Activated CD4-positive, alpha-beta T cell treated with anti-CD3 and anti-CD28 coated beads, Interleukin-2, amount 10 ng/mL, durations not matched to agents 24 days and 14 days (primary cell): ENCODE data around the gene GTPBP10. TPM values are rescaled to one million over a fixed set of nuclear protein-coding genes. Genes with fewer than 3 reads are reported as not detected.

Experiments
- DNase-seq: peaks from one replicate; pipeline ENCODE4 v3.0.0; 2022
- H3K27ac Mint-ChIP-seq: one replicate; pipeline ENCODE4 v1.8.0; 2022; ENCODE audit warnings: mild to moderate bottlenecking, mixed read lengths
- H3K27me3 Mint-ChIP-seq: one replicate; pipeline ENCODE4 v1.8.0; 2022; ENCODE audit warnings: mixed read lengths
- H3K36me3 Mint-ChIP-seq: one replicate; pipeline ENCODE4 v1.8.0; 2022; ENCODE audit warnings: low read depth, mild to moderate bottlenecking, mixed read lengths
- H3K4me1 Mint-ChIP-seq: one replicate; pipeline ENCODE4 v1.8.0; 2021; ENCODE audit warnings: mixed read lengths
- H3K4me3 Mint-ChIP-seq: one replicate; pipeline ENCODE4 v1.8.0; 2022; ENCODE audit warnings: mild to moderate bottlenecking, moderate library complexity, mixed read lengths
- H3K9me3 Mint-ChIP-seq: one replicate; pipeline ENCODE4 v1.8.0; 2021; ENCODE audit warnings: mixed read lengths
- intact Hi-C: fragments of 100-400 bp; cut with micrococcal nuclease; formaldehyde crosslinking; loops from one replicate; pipeline ENCODE4 v1.15.1; 2023
- total RNA-seq: library from RNA; stranded (reverse); gene quantifications from 2 replicates; pipeline ENCODE4 v1.2.3, GENCODE V29; 2022

Gene GTPBP10
- total RNA-seq, 1 donor from 2014 or later, result 37.7 TPM

- H3K27me3 Mint-ChIP-seq, result peaks cover 12% of the 10 kb centered on the region
- no peaks in the 10 kb centered on the region for H3K4me1 Mint-ChIP-seq
- H3K27ac Mint-ChIP-seq, result no peak overlapping the region
- peaks cover 8% of the 10 kb centered on the region for H3K36me3 Mint-ChIP-seq
- intact Hi-C loops, result no loop called here
- no peak overlapping the region for H3K4me3 Mint-ChIP-seq
- no peak for DNase-seq
- H3K9me3 Mint-ChIP-seq, result peaks cover 4% of the 10 kb centered on the region
Observed at GRCh38 chr7:90396420-90396819, 49.9 kb downstream of the GTPBP10 start.

DNA sequence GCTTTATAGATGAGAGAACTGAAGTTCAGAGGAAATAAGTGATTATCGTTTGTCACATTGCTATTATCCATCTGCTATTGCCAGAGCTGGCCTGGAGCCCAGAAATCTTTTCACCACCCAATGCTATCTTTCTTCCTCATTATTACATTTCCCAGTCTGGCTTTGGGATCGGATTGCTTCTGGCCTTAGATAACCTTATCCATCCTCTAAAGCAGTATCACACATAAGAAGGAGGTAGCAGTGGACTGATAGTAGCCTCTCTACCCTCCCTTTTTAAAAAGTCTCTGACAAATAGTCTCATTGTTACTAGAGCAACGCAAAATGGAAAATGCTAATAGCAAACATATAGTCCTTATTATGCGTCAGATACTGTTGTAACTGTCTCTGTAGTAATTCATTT lies 55.5 kb downstream of the GTPBP10 start:
- H3K27me3 Mint-ChIP-seq, result peaks cover 18% of the 10 kb centered on the region
- H3K27ac Mint-ChIP-seq, result no peak overlapping the region
- H3K4me3 Mint-ChIP-seq, result no peak overlapping the region
- intact Hi-C loops, result no loop called here
- DNase-seq, result no peak
- H3K4me1 Mint-ChIP-seq, result peaks cover 19% of the 10 kb centered on the region
- peaks cover 4% of the 10 kb centered on the region for H3K9me3 Mint-ChIP-seq
- H3K36me3 Mint-ChIP-seq, result peaks cover 3% of the 10 kb centered on the region

DNA sequence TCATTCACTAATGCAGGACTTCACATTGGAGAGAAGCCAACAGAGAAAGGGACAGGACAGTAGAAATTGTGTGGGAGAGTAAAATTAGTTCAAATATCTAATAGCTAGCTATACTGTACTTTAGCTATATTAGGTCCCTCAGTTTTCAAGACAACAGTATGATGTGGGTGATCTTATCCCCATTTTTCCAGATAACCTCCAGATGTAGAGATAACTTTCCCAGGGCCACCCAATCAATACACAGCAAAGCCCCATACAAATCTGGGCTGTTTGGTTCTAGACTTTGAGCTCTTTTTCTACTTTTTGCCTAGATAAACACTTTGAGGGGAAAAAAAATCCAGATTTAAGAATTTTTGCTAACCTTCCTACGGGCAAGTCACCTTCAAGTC lies 56.3 kb downstream of the GTPBP10 start:
- Mint-ChIP-seq H3K36me3 (peaks cover 1% of the 10 kb centered on the region), H3K9me3 (peaks cover 4% of the 10 kb centered on the region), H3K4me3 (peak overlapping the region; percentile 93), H3K4me1 (peaks cover 19% of the 10 kb centered on the region), H3K27ac (no peak overlapping the region), H3K27me3 (peaks cover 18% of the 10 kb centered on the region)
- intact Hi-C loops, result loop anchor here (1.0 kb wide), 3 partner anchors 23 to 157 kb away; partner anchors contain the start of genes CFAP69 and GTPBP10
- no peak for DNase-seq

- Mint-ChIP-seq H3K27ac (peak within 1 kb of the TSS; percentile 89), H3K4me3 (peak within 1 kb of the TSS; percentile 93), H3K4me1 (peaks cover 19% of the 10 kb centered on the region), H3K36me3 (no peaks in the 10 kb centered on the region), H3K27me3 (peaks cover 16% of the 10 kb centered on the region), H3K9me3 (no peaks in the 10 kb centered on the region)
- intact Hi-C loops, result loop anchor here (1.0 kb wide), 3 partner anchors 22 to 158 kb away; partner anchors contain the start of genes CFAP69 and GTPBP10
- peak; percentile 90 for DNase-seq
Observed at GRCh38 chr7:90403174-90404113, 56.9 kb downstream of the GTPBP10 start, which contains the start of gene CLDN12. Gene CLDN12, plus strand, starts transcription at chr7:90403461. Its CDS starts 9,216 bp downstream, at chr7:90412677.

DNA sequence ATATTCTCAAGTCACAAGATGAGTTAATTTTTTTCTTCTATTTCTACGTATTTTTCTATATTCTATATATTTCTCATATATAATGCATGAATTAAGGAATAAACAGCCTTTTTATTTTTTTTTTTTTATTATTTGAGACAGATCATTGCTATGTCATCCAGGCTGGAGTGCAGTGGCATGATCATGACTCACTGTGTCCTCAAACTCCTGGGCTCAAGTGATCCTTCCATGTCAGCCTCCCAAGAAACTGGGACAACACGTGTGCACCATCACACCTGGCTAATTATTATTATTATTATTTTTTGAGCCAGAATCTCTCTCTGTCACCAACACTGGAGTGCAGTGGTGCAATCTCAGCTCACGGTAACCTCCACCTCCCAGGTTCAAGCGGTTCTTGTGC lies 58.3 kb downstream of the GTPBP10 start:
- Mint-ChIP-seq H3K36me3 (no peaks in the 10 kb centered on the region), H3K27ac (no peak overlapping the region), H3K27me3 (peaks cover 15% of the 10 kb centered on the region), H3K9me3 (no peaks in the 10 kb centered on the region), H3K4me3 (peak overlapping the region; percentile 93), H3K4me1 (peaks cover 19% of the 10 kb centered on the region)
- DNase-seq, result no peak
- intact Hi-C loops, result no loop called here

DNA sequence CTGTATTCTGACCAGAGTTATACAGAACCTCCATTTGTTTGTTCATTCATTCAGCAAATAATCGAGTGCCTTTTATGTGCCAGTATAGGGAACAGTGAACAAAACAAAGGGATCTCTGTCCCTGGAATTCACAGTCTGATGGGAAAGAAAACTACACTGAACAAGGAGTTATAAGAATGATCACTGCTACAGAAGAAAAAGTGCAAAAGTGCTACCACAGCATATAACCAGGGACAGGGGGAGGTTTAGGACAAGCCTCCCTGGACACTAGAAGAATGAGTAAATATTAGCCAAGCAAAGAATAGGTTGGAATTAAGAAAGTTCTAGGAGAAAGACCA lies 60.9 kb downstream of the GTPBP10 start:
- peaks cover 19% of the 10 kb centered on the region for H3K4me1 Mint-ChIP-seq
- no peaks in the 10 kb centered on the region for H3K36me3 Mint-ChIP-seq
- DNase-seq, result no peak
- H3K27ac Mint-ChIP-seq, result no peak overlapping the region
- H3K27me3 Mint-ChIP-seq, result no peaks in the 10 kb centered on the region
- no peaks in the 10 kb centered on the region for H3K9me3 Mint-ChIP-seq
- intact Hi-C loops, result no loop called here
- H3K4me3 Mint-ChIP-seq, result no peak overlapping the region

- no peak overlapping the region for H3K27ac Mint-ChIP-seq
- H3K4me1 Mint-ChIP-seq, result peaks cover 12% of the 10 kb centered on the region
- no peaks in the 10 kb centered on the region for H3K27me3 Mint-ChIP-seq
- no peak overlapping the region for H3K4me3 Mint-ChIP-seq
- no peaks in the 10 kb centered on the region for H3K9me3 Mint-ChIP-seq
- intact Hi-C loops, result no loop called here
- no peak for DNase-seq
- H3K36me3 Mint-ChIP-seq, result no peaks in the 10 kb centered on the region
Observed at GRCh38 chr7:90408142-90408541, 61.6 kb downstream of the GTPBP10 start.

DNA sequence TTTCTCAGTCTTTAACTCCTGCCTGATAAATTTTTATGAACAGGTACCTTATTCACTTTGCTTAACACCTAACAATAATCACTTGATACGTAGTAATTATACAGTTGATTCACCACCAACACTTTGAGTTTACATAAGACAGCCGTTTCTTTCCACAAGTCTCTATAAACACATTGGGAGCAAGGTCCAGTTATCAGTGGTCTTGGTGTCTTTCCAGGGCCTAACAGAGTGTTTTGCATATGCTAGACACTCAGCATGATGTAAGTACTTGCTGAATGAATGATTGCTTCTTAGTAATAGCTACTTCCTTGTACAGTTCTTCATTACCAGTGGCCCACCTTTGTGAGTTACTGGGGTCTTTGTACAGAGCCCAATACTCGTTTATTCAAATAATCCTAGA lies 63.2 kb downstream of the GTPBP10 start:
- Mint-ChIP-seq H3K36me3 (no peaks in the 10 kb centered on the region), H3K4me1 (peaks cover 4% of the 10 kb centered on the region), H3K9me3 (no peaks in the 10 kb centered on the region), H3K27ac (no peak overlapping the region), H3K27me3 (no peaks in the 10 kb centered on the region), H3K4me3 (no peak overlapping the region)
- DNase-seq, result no peak
- intact Hi-C loops, result no loop called here

GRCh38 chr7:90411510-90411909 lies 65.0 kb downstream of the GTPBP10 start:
- intact Hi-C loops, result no loop called here
- no peaks in the 10 kb centered on the region for H3K36me3 Mint-ChIP-seq
- H3K27ac Mint-ChIP-seq, result no peak overlapping the region
- no peaks in the 10 kb centered on the region for H3K9me3 Mint-ChIP-seq
- H3K4me1 Mint-ChIP-seq, result no peaks in the 10 kb centered on the region
- DNase-seq, result no peak
- H3K27me3 Mint-ChIP-seq, result no peaks in the 10 kb centered on the region
- H3K4me3 Mint-ChIP-seq, result no peak overlapping the region

DNA sequence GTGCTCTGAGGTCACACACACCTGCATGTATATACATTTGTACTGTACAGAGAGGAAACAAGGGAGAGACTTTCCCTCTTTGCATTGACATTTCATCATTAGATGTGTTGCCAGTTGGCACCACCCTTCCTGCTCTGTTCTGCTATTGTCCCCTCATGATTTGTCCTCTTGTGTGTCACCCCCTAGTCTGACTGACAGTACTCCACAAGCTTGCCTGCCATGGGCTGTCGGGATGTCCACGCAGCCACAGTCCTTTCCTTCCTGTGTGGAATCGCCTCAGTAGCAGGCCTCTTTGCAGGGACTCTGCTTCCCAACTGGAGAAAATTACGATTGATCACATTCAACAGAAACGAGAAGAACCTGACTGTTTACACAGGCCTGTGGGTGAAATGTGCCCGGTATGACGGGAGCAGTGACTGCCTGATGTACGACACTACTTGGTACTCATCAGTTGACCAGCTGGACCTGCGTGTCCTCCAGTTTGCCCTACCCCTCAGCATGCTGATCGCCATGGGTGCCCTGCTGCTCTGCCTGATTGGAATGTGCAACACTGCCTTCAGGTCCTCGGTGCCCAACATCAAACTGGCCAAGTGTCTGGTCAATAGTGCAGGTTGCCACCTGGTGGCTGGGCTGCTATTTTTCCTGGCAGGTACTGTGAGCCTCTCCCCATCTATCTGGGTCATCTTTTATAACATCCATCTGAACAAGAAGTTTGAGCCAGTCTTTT lies 66.1 kb downstream of the GTPBP10 start:
- no peaks in the 10 kb centered on the region for H3K4me1 Mint-ChIP-seq
- H3K36me3 Mint-ChIP-seq, result no peaks in the 10 kb centered on the region
- intact Hi-C loops, result no loop called here
- H3K4me3 Mint-ChIP-seq, result no peak overlapping the region
- peak; percentile 70 for DNase-seq
- H3K27ac Mint-ChIP-seq, result no peak overlapping the region
- no peaks in the 10 kb centered on the region for H3K27me3 Mint-ChIP-seq
- H3K9me3 Mint-ChIP-seq, result no peaks in the 10 kb centered on the region

GRCh38 chr7:90413185-90413528 lies 66.6 kb downstream of the GTPBP10 start:
- no peak for DNase-seq
- Mint-ChIP-seq H3K36me3 (no peaks in the 10 kb centered on the region), H3K27me3 (no peaks in the 10 kb centered on the region), H3K4me3 (no peak overlapping the region), H3K27ac (no peak overlapping the region), H3K9me3 (no peaks in the 10 kb centered on the region), H3K4me1 (no peaks in the 10 kb centered on the region)
- intact Hi-C loops, result no loop called here

- intact Hi-C loops, result loop anchor here (10.0 kb wide), 1 partner anchor 1417 kb away; no protein-coding TSS in a partner anchor
- no peak for DNase-seq
- H3K4me1 Mint-ChIP-seq, result peaks cover 18% of the 10 kb centered on the region
- no peaks in the 10 kb centered on the region for H3K36me3 Mint-ChIP-seq
- H3K27ac Mint-ChIP-seq, result no peak overlapping the region
- H3K4me3 Mint-ChIP-seq, result no peak overlapping the region
- no peaks in the 10 kb centered on the region for H3K9me3 Mint-ChIP-seq
- no peaks in the 10 kb centered on the region for H3K27me3 Mint-ChIP-seq
Observed at GRCh38 chr7:90421651-90422050, 75.1 kb downstream of the GTPBP10 start.

DNA sequence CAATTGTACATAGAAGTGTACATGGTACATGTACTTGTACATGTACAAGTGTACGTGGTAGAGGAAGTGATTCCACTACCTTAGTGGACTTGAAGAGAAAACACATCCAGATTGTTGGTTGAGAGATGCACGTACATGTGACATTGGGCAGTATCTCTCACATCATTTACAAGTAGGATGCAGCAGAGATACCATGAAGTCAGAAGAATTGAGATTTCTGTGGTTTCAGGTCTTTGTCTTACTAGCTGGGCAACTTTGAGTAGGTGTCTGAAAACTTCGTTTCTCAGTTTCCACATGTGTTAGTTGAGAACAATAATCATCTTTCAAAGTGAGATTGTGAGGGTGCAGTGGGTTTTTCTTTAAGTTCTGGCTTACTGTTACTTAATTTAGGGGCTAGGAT lies 78.2 kb downstream of the GTPBP10 start:
- Mint-ChIP-seq H3K9me3 (no peaks in the 10 kb centered on the region), H3K4me3 (peak overlapping the region; percentile 26), H3K4me1 (peaks cover 18% of the 10 kb centered on the region), H3K27ac (peak overlapping the region; percentile 61), H3K36me3 (no peaks in the 10 kb centered on the region), H3K27me3 (no peaks in the 10 kb centered on the region)
- intact Hi-C loops, result loop anchor here (1.0 to 10.0 kb wide), 4 partner anchors 21 to 1420 kb away; partner anchors contain the start of genes CLDN12 and GTPBP10
- no peak for DNase-seq

DNA sequence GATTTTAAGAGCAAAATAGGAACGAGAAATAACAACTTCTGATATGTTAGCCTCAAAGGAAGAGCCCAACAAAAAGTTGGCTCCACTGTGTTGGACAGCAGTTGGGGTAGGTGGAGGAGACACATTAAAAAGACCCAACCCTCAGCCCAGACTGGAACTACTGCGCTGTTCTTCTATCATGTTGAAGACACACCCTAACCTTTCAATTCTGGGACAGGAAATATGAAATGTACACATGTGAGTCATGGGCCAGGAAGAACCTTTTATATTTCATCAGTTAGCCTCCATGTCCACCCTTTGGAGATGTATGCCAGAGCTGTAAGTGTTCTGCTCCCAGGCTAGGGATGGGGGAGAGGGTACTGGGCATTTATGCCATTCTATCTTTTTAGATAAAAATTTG lies 78.9 kb downstream of the GTPBP10 start:
- no peaks in the 10 kb centered on the region for H3K9me3 Mint-ChIP-seq
- no peak for DNase-seq
- peak overlapping the region; percentile 26 for H3K4me3 Mint-ChIP-seq
- H3K27me3 Mint-ChIP-seq, result no peaks in the 10 kb centered on the region
- H3K27ac Mint-ChIP-seq, result peak overlapping the region; percentile 61
- intact Hi-C loops, result loop anchor here (1.0 to 10.0 kb wide), 4 partner anchors 22 to 1421 kb away; partner anchors contain the start of genes CLDN12 and GTPBP10
- H3K36me3 Mint-ChIP-seq, result no peaks in the 10 kb centered on the region
- H3K4me1 Mint-ChIP-seq, result peaks cover 18% of the 10 kb centered on the region
